22Rv1 (cell line): ENCODE measurements around the gene KCNIP1.

Experiments used
- ZFX ChIP-seq: fragments of 450-650 bp; IDR thresholded peaks from 2 replicates; pipeline ENCODE4 v1.6.1; 2017; ENCODE audit warnings: antibody characterized with exemption, borderline replicate concordance
- TF ChIP-seq, protein P1 (sequence below): fragments of 450-650 bp; IDR thresholded peaks from 2 replicates; pipeline ENCODE4 v1.5.1; 2017; ENCODE audit warnings: mild to moderate bottlenecking

- TF ChIP-seq, protein P1, sequence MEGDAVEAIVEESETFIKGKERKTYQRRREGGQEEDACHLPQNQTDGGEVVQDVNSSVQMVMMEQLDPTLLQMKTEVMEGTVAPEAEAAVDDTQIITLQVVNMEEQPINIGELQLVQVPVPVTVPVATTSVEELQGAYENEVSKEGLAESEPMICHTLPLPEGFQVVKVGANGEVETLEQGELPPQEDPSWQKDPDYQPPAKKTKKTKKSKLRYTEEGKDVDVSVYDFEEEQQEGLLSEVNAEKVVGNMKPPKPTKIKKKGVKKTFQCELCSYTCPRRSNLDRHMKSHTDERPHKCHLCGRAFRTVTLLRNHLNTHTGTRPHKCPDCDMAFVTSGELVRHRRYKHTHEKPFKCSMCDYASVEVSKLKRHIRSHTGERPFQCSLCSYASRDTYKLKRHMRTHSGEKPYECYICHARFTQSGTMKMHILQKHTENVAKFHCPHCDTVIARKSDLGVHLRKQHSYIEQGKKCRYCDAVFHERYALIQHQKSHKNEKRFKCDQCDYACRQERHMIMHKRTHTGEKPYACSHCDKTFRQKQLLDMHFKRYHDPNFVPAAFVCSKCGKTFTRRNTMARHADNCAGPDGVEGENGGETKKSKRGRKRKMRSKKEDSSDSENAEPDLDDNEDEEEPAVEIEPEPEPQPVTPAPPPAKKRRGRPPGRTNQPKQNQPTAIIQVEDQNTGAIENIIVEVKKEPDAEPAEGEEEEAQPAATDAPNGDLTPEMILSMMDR, result no peak
- TF ChIP-seq ZFX, result no peak
These were observed 216.4 kb downstream of the KCNIP1 start for GRCh38 chr5:170720179-170720578.
